GM11168 (cell line): ENCODE results near the gene DSCAM.

ENCODE experiments used
- in situ Hi-C: fragments of 300-500 bp; cut with MboI; formaldehyde crosslinking; loops from one replicate; pipeline ENCODE4 v1.12.0; 2022; ENCODE audit warnings: low sequenced_read_pairs; ENCODE audit not compliant: unreplicated experiment

Gene DSCAM

GRCh38 chr21:40166291-40166843, 680.6 kb downstream of the DSCAM start:
- in situ Hi-C loops: no loop called here

- in situ Hi-C loops: no loop called here
Observed at GRCh38 chr21:40165773-40166070, 681.2 kb downstream of the DSCAM start.

- in situ Hi-C loops: no loop called here
Observed at GRCh38 chr21:40164905-40165772, 681.8 kb downstream of the DSCAM start.

GRCh38 chr21:40162075-40162474, 684.9 kb downstream of the DSCAM start:
- in situ Hi-C loops: no loop called here

GRCh38 chr21:40160911-40161310, 686.0 kb downstream of the DSCAM start:
- in situ Hi-C loops: no loop called here

- in situ Hi-C loops: no loop called here
Observed at GRCh38 chr21:40158366-40158765, 688.6 kb downstream of the DSCAM start.

- in situ Hi-C loops: no loop called here
Observed at GRCh38 chr21:40155563-40155962, 691.4 kb downstream of the DSCAM start.

- in situ Hi-C loops: no loop called here
Observed at GRCh38 chr21:40153351-40153750, 693.6 kb downstream of the DSCAM start.

- in situ Hi-C loops: no loop called here
Observed at GRCh38 chr21:40152476-40152875, 694.5 kb downstream of the DSCAM start.

GRCh38 chr21:40151611-40152010, 695.3 kb downstream of the DSCAM start:
- in situ Hi-C loops: no loop called here

- in situ Hi-C loops: no loop called here
Observed at GRCh38 chr21:40146216-40146837, 700.6 kb downstream of the DSCAM start.

GRCh38 chr21:40143822-40144525, 703.0 kb downstream of the DSCAM start:
- in situ Hi-C loops: no loop called here

GRCh38 chr21:40141621-40142020, 705.3 kb downstream of the DSCAM start:
- in situ Hi-C loops: no loop called here

GRCh38 chr21:40140675-40141074, 706.3 kb downstream of the DSCAM start:
- in situ Hi-C loops: no loop called here

- in situ Hi-C loops: no loop called here
Observed at GRCh38 chr21:40139636-40140035, 707.3 kb downstream of the DSCAM start.

GRCh38 chr21:40136571-40136970, 710.4 kb downstream of the DSCAM start:
- in situ Hi-C loops: no loop called here

GRCh38 chr21:40134731-40135492, 712.0 kb downstream of the DSCAM start:
- in situ Hi-C loops: no loop called here

- in situ Hi-C loops: no loop called here
Observed at GRCh38 chr21:40130476-40130875, 716.5 kb downstream of the DSCAM start.

- in situ Hi-C loops: no loop called here
Observed at GRCh38 chr21:40129809-40130208, 717.1 kb downstream of the DSCAM start.

- in situ Hi-C loops: no loop called here
Observed at GRCh38 chr21:40128891-40129290, 718.1 kb downstream of the DSCAM start.
